RWPE1 (cell line): ENCODE results near the gene TRAPPC6A.

Source experiments
- CTCF ChIA-PET: fragments of 350-600 bp; sonication (Branson Sonifier 250); formaldehyde crosslinking; extraction: SDS; loops from one replicate; lab custom pipeline; 2021; lab: Yijun Ruan, JAX
- POLR2A ChIA-PET: fragments of 400-600 bp; formaldehyde crosslinking; extraction: SDS; loops from one replicate; lab custom pipeline; 2020; ENCODE audit warnings: antibody characterized with exemption; ENCODE audit not compliant: low non-redundant PET; lab: Yijun Ruan, JAX
- DNase-seq: peaks from one replicate; pipeline ENCODE4 v3.0.0; 2012; ENCODE audit warnings: low spot score
- H3K27ac ChIP-seq: fragments of 450-650 bp; 2 replicates; pipeline ENCODE4 v1.5.1; 2017
- CTCF ChIP-seq: fragments of 450-650 bp; conservative IDR thresholded peaks from 2 replicates; pipeline ENCODE4 v1.5.1; 2017; ENCODE audit warnings: low read depth, mild to moderate bottlenecking

Gene TRAPPC6A

GRCh38 chr19:45172611-45173208 lies 5.3 kb downstream of the TRAPPC6A start:
- H3K27ac ChIP-seq = peak overlapping the region; percentile 32
- TF ChIP-seq CTCF = no peak
- no peak for DNase-seq
- ChIA-PET CTCF (no interaction called here), POLR2A (no interaction called here)

- CTCF ChIA-PET = no interaction called here
- POLR2A ChIA-PET = no interaction called here
These were observed 5.9 kb downstream of the TRAPPC6A start for GRCh38 chr19:45172173-45172572.

GRCh38 chr19:45171211-45171623 lies 6.8 kb downstream of the TRAPPC6A start:
- DNase-seq = no peak
- POLR2A ChIA-PET = no interaction called here
- CTCF ChIA-PET = interaction anchor here (0.6 kb wide), 1 partner anchor 10 kb away, joined by 4 read pairs; the partner anchor contains the start of gene NKPD1
- H3K27ac ChIP-seq = peak overlapping the region; percentile 50
- no peak for TF ChIP-seq CTCF

More at GRCh38 chr19:45172173-45172572, 5.9 kb downstream of the TRAPPC6A start:
- DNase-seq = no peak
- peak overlapping the region; percentile 32 for H3K27ac ChIP-seq
- TF ChIP-seq CTCF = no peak

- POLR2A ChIA-PET = no interaction called here
- no peak for TF ChIP-seq CTCF
- CTCF ChIA-PET = interaction anchor here (0.6 kb wide), 1 partner anchor 9 kb away, joined by 4 read pairs; the partner anchor contains the start of gene NKPD1
- no peak for DNase-seq
- H3K27ac ChIP-seq = peak overlapping the region; percentile 50
These were observed 7.6 kb downstream of the TRAPPC6A start for GRCh38 chr19:45170146-45171106.

GRCh38 chr19:45169602-45170001 lies 8.4 kb downstream of the TRAPPC6A start:
- POLR2A ChIA-PET = no interaction called here
- CTCF ChIA-PET = no interaction called here
- no peak for TF ChIP-seq CTCF
- no peak for DNase-seq
- H3K27ac ChIP-seq = 0 out of 2 replicates have a peak overlapping the region, but pooled peaks have one; percentile 89

GRCh38 chr19:45168767-45169351 lies 9.2 kb downstream of the TRAPPC6A start:
- ChIA-PET POLR2A (no interaction called here), CTCF (no interaction called here)
- peak overlapping the region; percentile 89 for H3K27ac ChIP-seq
- no peak for TF ChIP-seq CTCF
- DNase-seq = no peak
